Measurements from ENCODE around the gene ERGIC3. TPM values are rescaled to one million over a fixed set of nuclear protein-coding genes. Genes with fewer than 3 reads are reported as not detected.

The ERGIC3 gene

GRCh38 chr20:35604449-35604747 is 62.5 kb downstream of the ERGIC3 start:
- no peak overlapping the region for H3K23ac ChIP-seq (ENCODE audit: low read length)
- no peak overlapping the region for H3K4ac ChIP-seq (ENCODE audit: low read depth, low read length)
- DNase-seq: peak; percentile 74
- H3K4me1 ChIP-seq (ENCODE audit: control insufficient read depth, low read depth, low read length): no peaks in the 10 kb centered on the region
- H3K18ac ChIP-seq (ENCODE audit: low read length): no peak overlapping the region
- no peak overlapping the region for H2BK5ac ChIP-seq (ENCODE audit: low read length)
- no peaks in the 10 kb centered on the region for H3K36me3 ChIP-seq (ENCODE audit: control insufficient read depth, insufficient read depth, low read length)
- H3K9ac ChIP-seq (ENCODE audit: low read length): no peak overlapping the region
- H3K4me2 ChIP-seq (ENCODE audit: low read length): no peak overlapping the region
- H2BK120ac ChIP-seq (ENCODE audit: low read depth, low read length): no peak overlapping the region
- H2BK15ac ChIP-seq (replicated peaks; ENCODE audit: low read depth): no peak overlapping the region
- no peak overlapping the region for H3K27ac ChIP-seq (ENCODE audit: low read depth, low read length)
- no peaks in the 10 kb centered on the region for H3K79me1 ChIP-seq (ENCODE audit: low read length)
- H3K79me2 ChIP-seq (ENCODE audit: control insufficient read depth, insufficient read depth, low read length): no peaks in the 10 kb centered on the region
- no peak overlapping the region for H3K4me3 ChIP-seq (ENCODE audit: low read length)
- no peak overlapping the region for H3K56ac ChIP-seq (ENCODE audit: low read length)
- H3K27me3 ChIP-seq (ENCODE audit: insufficient read depth, low read length, poor library complexity): peaks cover 4% of the 10 kb centered on the region
- H4K8ac ChIP-seq (ENCODE audit: low read depth, low read length): no peak overlapping the region
- no peak overlapping the region for H2AK5ac ChIP-seq (ENCODE audit: low read length)
- no peak overlapping the region for H4K5ac ChIP-seq (ENCODE audit: low read length)
- WGBS (ENCODE audit: extremely low coverage, insufficient coverage, low lambda C conversion rate): no CpG with 5 or more reads among the region's 4 CpGs

DNA sequence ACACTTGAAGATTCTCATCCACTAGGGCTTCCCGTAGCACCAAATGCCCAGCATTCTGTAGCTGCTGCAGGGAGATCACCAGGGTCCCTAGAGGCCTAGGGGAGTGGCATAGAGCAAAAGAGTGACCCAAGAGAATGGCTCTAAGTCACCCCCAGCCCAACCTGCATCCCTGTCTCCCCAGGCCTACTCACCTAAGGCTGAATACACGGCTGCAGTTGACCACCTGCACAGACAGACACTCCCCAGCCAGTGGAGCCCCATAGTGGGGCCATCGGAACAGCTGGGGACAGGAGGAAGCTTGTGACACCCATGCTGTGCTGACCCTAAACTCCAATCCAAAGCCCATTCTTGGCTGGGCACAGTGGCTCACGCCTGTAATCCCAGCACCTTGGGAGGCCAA is 64.2 kb downstream of the ERGIC3 start:
- H3K36me3 ChIP-seq (ENCODE audit: control insufficient read depth, insufficient read depth, low read length): no peaks in the 10 kb centered on the region
- H3K79me2 ChIP-seq (ENCODE audit: control insufficient read depth, insufficient read depth, low read length): no peaks in the 10 kb centered on the region
- H3K27ac ChIP-seq (ENCODE audit: low read depth, low read length): no peak overlapping the region
- H2BK120ac ChIP-seq (ENCODE audit: low read depth, low read length): no peak overlapping the region
- no peak overlapping the region for H3K56ac ChIP-seq (ENCODE audit: low read length)
- H2BK15ac ChIP-seq (replicated peaks; ENCODE audit: low read depth): no peak overlapping the region
- H2AK5ac ChIP-seq (ENCODE audit: low read length): no peak overlapping the region
- no peak overlapping the region for H2BK5ac ChIP-seq (ENCODE audit: low read length)
- WGBS (ENCODE audit: extremely low coverage, insufficient coverage, low lambda C conversion rate): no CpG with 5 or more reads among the region's 4 CpGs
- no peak overlapping the region for H3K4ac ChIP-seq (ENCODE audit: low read depth, low read length)
- DNase-seq: no peak
- H3K9ac ChIP-seq (ENCODE audit: low read length): no peak overlapping the region
- H3K27me3 ChIP-seq (ENCODE audit: insufficient read depth, low read length, poor library complexity): no peaks in the 10 kb centered on the region
- H3K4me1 ChIP-seq (ENCODE audit: control insufficient read depth, low read depth, low read length): no peaks in the 10 kb centered on the region
- H3K4me2 ChIP-seq (ENCODE audit: low read length): no peak overlapping the region
- no peak overlapping the region for H4K5ac ChIP-seq (ENCODE audit: low read length)
- no peak overlapping the region for H3K18ac ChIP-seq (ENCODE audit: low read length)
- no peak overlapping the region for H3K23ac ChIP-seq (ENCODE audit: low read length)
- H4K8ac ChIP-seq (ENCODE audit: low read depth, low read length): no peak overlapping the region
- H3K79me1 ChIP-seq (ENCODE audit: low read length): no peaks in the 10 kb centered on the region
- no peak overlapping the region for H3K4me3 ChIP-seq (ENCODE audit: low read length)

Small RNAs within 50 kb of the gene (small RNA-seq; reads per million reads assigned to genes)
- not detected for gene RPL37P1 (ENCODE audit: insufficient read depth)
